GM03348 (cell line): ENCODE results near the gene PTTG1IP2.

ENCODE experiments used
- DNase-seq: peaks from one replicate; pipeline ENCODE4 v3.0.0; 2012; ENCODE audit warnings: low spot score

Gene PTTG1IP2

GRCh38 chr7:90483251-90483650, 13.8 kb downstream of the PTTG1IP2 start:
- no peak for DNase-seq

- DNase-seq = no peak
Measured at GRCh38 chr7:90484706-90485105, 15.3 kb downstream of the PTTG1IP2 start.

- no peak for DNase-seq
Measured at GRCh38 chr7:90485734-90486316, 16.4 kb downstream of the PTTG1IP2 start.

GRCh38 chr7:90487808-90488207, 18.4 kb downstream of the PTTG1IP2 start:
- no peak for DNase-seq

- no peak for DNase-seq
Measured at GRCh38 chr7:90488220-90488619, 18.8 kb downstream of the PTTG1IP2 start.

GRCh38 chr7:90492250-90492649, 22.8 kb downstream of the PTTG1IP2 start:
- DNase-seq = no peak

- no peak for DNase-seq
Measured at GRCh38 chr7:90495241-90495640, 25.8 kb downstream of the PTTG1IP2 start.

- DNase-seq = no peak
Measured at GRCh38 chr7:90502539-90502938, 33.1 kb downstream of the PTTG1IP2 start.

- DNase-seq = no peak
Measured at GRCh38 chr7:90503367-90503766, 33.9 kb downstream of the PTTG1IP2 start.

- DNase-seq = no peak
Measured at GRCh38 chr7:90507692-90508091, 38.3 kb downstream of the PTTG1IP2 start.

GRCh38 chr7:90511776-90512175, 42.3 kb downstream of the PTTG1IP2 start:
- DNase-seq = no peak

- no peak for DNase-seq
Measured at GRCh38 chr7:90512821-90513254, 43.4 kb downstream of the PTTG1IP2 start.

GRCh38 chr7:90516257-90516656, 46.8 kb downstream of the PTTG1IP2 start:
- DNase-seq = no peak

GRCh38 chr7:90518630-90519029, 49.2 kb downstream of the PTTG1IP2 start:
- no peak for DNase-seq

- no peak for DNase-seq
Measured at GRCh38 chr7:90520484-90520883, 51.0 kb downstream of the PTTG1IP2 start.

- DNase-seq = peak; percentile 8
Measured at GRCh38 chr7:90530263-90530662, 60.8 kb downstream of the PTTG1IP2 start.

- no peak for DNase-seq
Measured at GRCh38 chr7:90532231-90532929, 62.9 kb downstream of the PTTG1IP2 start.

- DNase-seq = no peak
Measured at GRCh38 chr7:90536449-90536848, 67.0 kb downstream of the PTTG1IP2 start.

- no peak for DNase-seq
Measured at GRCh38 chr7:90538405-90538804, 69.0 kb downstream of the PTTG1IP2 start.

- no peak for DNase-seq
Measured at GRCh38 chr7:90540406-90540805, 71.0 kb downstream of the PTTG1IP2 start.

GRCh38 chr7:90551036-90551435, 81.6 kb downstream of the PTTG1IP2 start:
- DNase-seq = no peak

GRCh38 chr7:90552521-90552920, 83.1 kb downstream of the PTTG1IP2 start:
- peak; percentile 23 for DNase-seq

GRCh38 chr7:90560730-90561129, 91.3 kb downstream of the PTTG1IP2 start:
- DNase-seq = peak; percentile 58
